Left ventricle myocardium inferior (tissue), 1 donor: ENCODE measurements around the gene OVOL1. TPM values are rescaled to one million over a fixed set of nuclear protein-coding genes. Genes with fewer than 3 reads are reported as not detected.
A peak's percentile ranks its signal among the peaks of the same experiment; 100 is the strongest.
"Not testable (repeated sequence)": the region's sequence is repeated elsewhere in the genome, so short reads cannot be mapped to it uniquely, and the experiment has no call there.

Source experiments
- DNase-seq: peaks from one replicate; pipeline ENCODE4 v3.0.0-alpha.2; 2020
- H3K27ac ChIP-seq: fragments of 200-600 bp; replicated peaks from 2 replicates; pipeline ENCODE4 v1.8.0; 2021
- H3K27me3 ChIP-seq: fragments of 200-600 bp; 2 replicates; pipeline ENCODE4 v1.8.0; 2021; ENCODE audit warnings: low read depth
- H3K36me3 ChIP-seq: fragments of 200-600 bp; 2 replicates; pipeline ENCODE4 v1.8.0; 2021
- H3K4me1 ChIP-seq: fragments of 200-600 bp; 2 replicates; pipeline ENCODE4 v1.8.0; 2021
- H3K4me3 ChIP-seq: fragments of 200-600 bp; 2 replicates; pipeline ENCODE4 v1.8.0; 2021; ENCODE audit warnings: mild to moderate bottlenecking, moderate library complexity
- H3K9me3 ChIP-seq: fragments of 200-600 bp; replicated peaks from 2 replicates; pipeline ENCODE4 v1.8.0; 2021
- intact Hi-C: fragments of 100-400 bp; cut with micrococcal nuclease; formaldehyde crosslinking; loops from one replicate; pipeline ENCODE4 v1.11.0; 2022
- total RNA-seq: library from RNA; stranded (reverse); fragmentation: NEBNext Ultra II Directional; extraction: Animal tissue kit (Norgen Biotek cat#: 25700); gene quantifications from one replicate; pipeline ENCODE4 v1.2.1, GENCODE V29; 2021
- TF ChIP-seq, protein P1 (sequence below): fragments of 200-600 bp; IDR thresholded peaks from 2 replicates; pipeline ENCODE4 v1.8.0; 2021; ENCODE audit warnings: antibody characterized with exemption, mild to moderate bottlenecking, borderline replicate concordance
- donor health status: DM: no; HTN: yes; CAD: no; lungs with severe emphysema.

Gene OVOL1
- total RNA-seq, 1 donor from 2014 or later: not detected

- Histone ChIP-seq H3K27me3 (peaks cover 32% of the 10 kb centered on the region), H3K36me3 (no peaks in the 10 kb centered on the region), H3K9me3 (no peaks in the 10 kb centered on the region), H3K4me3 (no peak overlapping the region), H3K27ac (no peak overlapping the region), H3K4me1 (no peaks in the 10 kb centered on the region)
- intact Hi-C loops: no loop called here
- TF ChIP-seq, protein P1, sequence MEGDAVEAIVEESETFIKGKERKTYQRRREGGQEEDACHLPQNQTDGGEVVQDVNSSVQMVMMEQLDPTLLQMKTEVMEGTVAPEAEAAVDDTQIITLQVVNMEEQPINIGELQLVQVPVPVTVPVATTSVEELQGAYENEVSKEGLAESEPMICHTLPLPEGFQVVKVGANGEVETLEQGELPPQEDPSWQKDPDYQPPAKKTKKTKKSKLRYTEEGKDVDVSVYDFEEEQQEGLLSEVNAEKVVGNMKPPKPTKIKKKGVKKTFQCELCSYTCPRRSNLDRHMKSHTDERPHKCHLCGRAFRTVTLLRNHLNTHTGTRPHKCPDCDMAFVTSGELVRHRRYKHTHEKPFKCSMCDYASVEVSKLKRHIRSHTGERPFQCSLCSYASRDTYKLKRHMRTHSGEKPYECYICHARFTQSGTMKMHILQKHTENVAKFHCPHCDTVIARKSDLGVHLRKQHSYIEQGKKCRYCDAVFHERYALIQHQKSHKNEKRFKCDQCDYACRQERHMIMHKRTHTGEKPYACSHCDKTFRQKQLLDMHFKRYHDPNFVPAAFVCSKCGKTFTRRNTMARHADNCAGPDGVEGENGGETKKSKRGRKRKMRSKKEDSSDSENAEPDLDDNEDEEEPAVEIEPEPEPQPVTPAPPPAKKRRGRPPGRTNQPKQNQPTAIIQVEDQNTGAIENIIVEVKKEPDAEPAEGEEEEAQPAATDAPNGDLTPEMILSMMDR: peak; percentile 48
- DNase-seq: no peak
These were observed 42.7 kb upstream of the OVOL1 start for GRCh38 chr11:65744026-65744698.

- TF ChIP-seq, protein P1: no peak
- intact Hi-C loops: no loop called here
- no peak overlapping the region for H3K4me3 ChIP-seq
These were observed 42.2 kb upstream of the OVOL1 start for GRCh38 chr11:65744699-65745042.

DNA sequence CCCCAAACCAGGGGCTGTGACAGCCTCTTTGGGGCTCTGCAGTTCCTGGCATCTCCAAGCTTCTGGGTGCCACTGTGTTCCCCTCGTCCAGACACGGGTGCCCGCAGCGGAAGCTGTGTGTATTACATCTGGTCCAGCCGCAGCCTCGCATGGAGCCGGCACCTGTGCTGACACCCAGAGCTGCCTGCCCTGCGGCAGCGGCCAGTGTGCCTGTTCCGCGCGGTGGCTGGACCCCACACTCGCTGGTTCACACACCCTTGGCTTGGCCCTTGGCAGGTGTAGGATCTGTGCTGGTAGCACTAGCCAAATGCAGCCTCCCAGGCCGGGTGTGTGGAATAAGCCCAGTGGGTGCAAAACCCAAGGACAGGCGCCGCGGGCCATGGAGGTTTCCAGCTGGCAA is 41.8 kb upstream of the OVOL1 start:
- TF ChIP-seq, protein P1: no peak
- Histone ChIP-seq H3K4me1 (no peaks in the 10 kb centered on the region), H3K27ac (no peak overlapping the region), H3K36me3 (no peaks in the 10 kb centered on the region), H3K27me3 (peaks cover 30% of the 10 kb centered on the region), H3K4me3 (no peak overlapping the region), H3K9me3 (no peaks in the 10 kb centered on the region)
- intact Hi-C loops: no loop called here
- no peak for DNase-seq

More at GRCh38 chr11:65744699-65745042, 42.2 kb upstream of the OVOL1 start:
- no peak overlapping the region for H3K27ac ChIP-seq
- no peaks in the 10 kb centered on the region for H3K9me3 ChIP-seq
- peaks cover 30% of the 10 kb centered on the region for H3K27me3 ChIP-seq
- H3K4me1 ChIP-seq: no peaks in the 10 kb centered on the region
- H3K36me3 ChIP-seq: no peaks in the 10 kb centered on the region
- DNase-seq: no peak

- H3K4me3 ChIP-seq, H3K27me3 ChIP-seq, H3K27ac ChIP-seq, intact Hi-C loops, H3K36me3 ChIP-seq, H3K9me3 ChIP-seq, H3K4me1 ChIP-seq, DNase-seq: not testable (repeated sequence)
These were observed 24.7 kb upstream of the OVOL1 start for GRCh38 chr11:65762169-65762568.

DNA sequence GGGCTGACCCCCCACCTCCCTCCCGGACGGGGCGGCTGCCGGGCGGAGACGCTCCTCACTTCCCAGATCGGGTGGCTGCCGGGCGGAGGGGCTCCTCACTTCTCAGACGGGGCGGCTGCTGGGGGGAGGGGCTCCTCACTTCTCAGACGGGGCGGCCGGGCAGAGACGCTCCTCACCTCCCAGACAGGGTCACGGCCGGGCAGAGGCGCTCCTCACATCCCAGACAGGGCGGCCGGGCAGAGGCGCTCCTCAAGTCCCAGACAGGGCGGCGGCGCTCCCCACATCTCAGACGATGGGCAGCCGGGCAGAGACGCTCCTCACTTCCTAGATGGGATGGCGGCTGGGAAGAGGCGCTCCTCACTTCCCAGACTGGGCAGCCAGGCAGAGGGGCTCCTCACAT is 24.0 kb upstream of the OVOL1 start:
- H3K9me3 ChIP-seq, intact Hi-C loops, DNase-seq, H3K4me1 ChIP-seq, H3K4me3 ChIP-seq, H3K27ac ChIP-seq, H3K36me3 ChIP-seq, H3K27me3 ChIP-seq: not testable (repeated sequence)

- Histone ChIP-seq H3K4me3 (no peak overlapping the region), H3K27me3 (no peaks in the 10 kb centered on the region), H3K4me1 (peaks cover 7% of the 10 kb centered on the region), H3K36me3 (no peaks in the 10 kb centered on the region), H3K27ac (no peak overlapping the region), H3K9me3 (no peaks in the 10 kb centered on the region)
- TF ChIP-seq, protein P1: no peak
- intact Hi-C loops: no loop called here
- no peak for DNase-seq
These were observed 22.4 kb upstream of the OVOL1 start for GRCh38 chr11:65764434-65764833.
